T-helper 2 cell treated with Interferon-gamma antibody and Interleukin-4, amounts not matched to agents 5 μg/mL and 100 μg/mL, for 36 hours (primary cell): ENCODE data around the gene AARS2.
A peak's percentile ranks its signal among the peaks of the same experiment; 100 is the strongest.
"Not testable (repeated sequence)": the region's sequence is repeated elsewhere in the genome, so short reads cannot be mapped to it uniquely, and the experiment has no call there.

Source experiments
- DNase-seq: peaks from one replicate; pipeline ENCODE4 v3.0.0; 2021; ENCODE audit warnings: low spot score
- H3K27ac Mint-ChIP-seq: one replicate; pipeline ENCODE4 v1.8.0; 2021; ENCODE audit warnings: mild to moderate bottlenecking, mixed read lengths
- H3K27me3 Mint-ChIP-seq: one replicate; pipeline ENCODE4 v1.8.0; 2021; ENCODE audit warnings: low read depth, mixed read lengths
- H3K36me3 Mint-ChIP-seq: one replicate; pipeline ENCODE4 v1.8.0; 2021; ENCODE audit warnings: low read depth, mixed read lengths
- H3K4me1 Mint-ChIP-seq: one replicate; pipeline ENCODE4 v1.8.0; 2021; ENCODE audit warnings: low read depth, mixed read lengths
- H3K4me3 Mint-ChIP-seq: one replicate; pipeline ENCODE4 v1.8.0; 2022; ENCODE audit warnings: mild to moderate bottlenecking, moderate library complexity, mixed read lengths
- H3K9me3 Mint-ChIP-seq: one replicate; pipeline ENCODE4 v1.8.0; 2021; ENCODE audit warnings: mixed read lengths

The AARS2 gene

DNA sequence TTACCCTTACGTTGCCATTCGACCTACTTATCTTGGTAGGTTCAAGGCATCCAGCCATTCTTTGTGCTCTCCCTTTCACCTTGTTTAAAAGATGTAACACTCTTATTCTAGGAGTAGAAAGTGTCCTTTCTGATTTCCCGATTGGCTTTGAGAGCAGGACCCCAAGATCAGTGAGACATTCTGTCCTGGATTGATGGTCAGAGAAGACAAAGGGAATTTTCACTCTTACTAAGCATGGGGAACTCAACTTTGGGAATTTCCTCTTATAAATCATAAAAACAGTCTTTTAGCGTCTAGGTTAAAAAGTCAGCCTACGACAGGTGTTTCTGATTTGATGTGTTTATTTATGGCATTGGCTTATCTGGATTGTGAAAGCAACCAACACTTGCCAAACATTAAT is 2.8 kb upstream of the AARS2 start:
- no peak overlapping the region for H3K27ac Mint-ChIP-seq
- peaks cover 29% of the 10 kb centered on the region for H3K27me3 Mint-ChIP-seq

DNA sequence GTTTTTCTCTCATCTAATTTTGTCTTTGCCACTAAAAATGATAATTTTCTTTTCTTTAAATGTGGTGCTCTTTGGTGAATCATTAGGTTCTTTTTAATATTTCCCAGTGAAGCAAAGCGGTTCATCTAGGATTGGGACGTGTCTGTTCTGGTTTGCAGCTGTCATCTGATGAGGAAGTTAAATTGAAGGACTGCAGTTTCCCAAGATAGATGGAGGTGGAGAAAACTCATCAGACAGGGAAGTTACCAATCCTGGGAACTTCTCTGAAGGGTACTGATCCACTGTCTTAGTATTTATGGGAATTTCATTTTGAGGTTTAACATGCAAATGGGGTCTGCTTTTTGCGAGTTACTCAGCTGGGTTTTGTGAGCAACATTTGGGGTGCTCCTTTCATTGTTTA is 2.4 kb upstream of the AARS2 start:
- no peaks in the 10 kb centered on the region for H3K9me3 Mint-ChIP-seq
- peaks cover 10% of the 10 kb centered on the region for H3K4me1 Mint-ChIP-seq
- no peak overlapping the region for H3K27ac Mint-ChIP-seq
- H3K36me3 Mint-ChIP-seq: peaks cover 5% of the 10 kb centered on the region
- DNase-seq: no peak
- peaks cover 27% of the 10 kb centered on the region for H3K27me3 Mint-ChIP-seq
- H3K4me3 Mint-ChIP-seq: no peak overlapping the region

More for the DNA sequence above, 2.8 kb upstream of the AARS2 start:
- Mint-ChIP-seq H3K9me3 (no peaks in the 10 kb centered on the region), H3K4me1 (peaks cover 10% of the 10 kb centered on the region), H3K36me3 (peaks cover 3% of the 10 kb centered on the region), H3K4me3 (no peak overlapping the region)
- no peak for DNase-seq

DNA sequence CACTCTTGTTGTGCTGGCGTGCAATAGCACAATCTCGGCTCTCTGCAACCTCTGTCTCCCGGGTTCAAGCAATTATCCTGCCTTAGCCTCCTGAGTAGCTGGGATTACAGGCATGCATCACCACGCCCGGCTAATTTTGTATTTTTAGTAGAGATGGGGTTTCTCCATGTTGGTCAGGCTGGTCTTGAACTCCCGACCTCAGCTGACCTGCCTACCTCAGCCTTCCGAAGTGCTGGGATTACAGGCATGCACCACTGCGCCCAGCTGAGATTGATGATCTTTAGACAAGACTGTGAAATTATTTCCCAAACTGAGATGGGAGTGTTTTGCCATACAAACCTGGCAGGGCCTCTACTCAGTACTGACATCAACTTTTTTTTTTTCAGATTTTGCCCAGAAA is 1.5 kb upstream of the AARS2 start:
- not testable (repeated sequence) for DNase-seq, H3K4me1 Mint-ChIP-seq, H3K4me3 Mint-ChIP-seq, H3K9me3 Mint-ChIP-seq, H3K27ac Mint-ChIP-seq
- peaks cover 11% of the 10 kb centered on the region for H3K36me3 Mint-ChIP-seq
- H3K27me3 Mint-ChIP-seq: peaks cover 19% of the 10 kb centered on the region

DNA sequence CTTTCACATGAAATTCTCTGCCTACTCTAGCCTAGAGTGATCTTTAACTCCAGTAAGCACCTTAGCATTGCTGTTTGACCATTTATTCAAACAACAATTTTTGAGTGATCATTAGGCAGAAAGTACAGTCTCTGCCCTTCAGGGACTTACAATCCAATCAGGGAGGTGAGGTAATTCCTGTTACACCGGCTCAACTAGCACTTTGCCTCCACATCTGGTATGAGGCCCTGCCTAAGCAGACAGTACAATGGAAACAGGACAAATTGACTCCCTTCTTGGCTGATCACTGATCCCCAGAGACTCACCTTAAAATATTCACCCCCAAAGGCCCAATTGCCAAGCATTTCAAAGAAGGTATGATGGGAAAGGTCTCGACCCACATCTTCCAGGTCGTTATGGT is 1.4 kb downstream of the AARS2 start:
- peaks cover 10% of the 10 kb centered on the region for H3K4me1 Mint-ChIP-seq
- H3K36me3 Mint-ChIP-seq: peaks cover 22% of the 10 kb centered on the region
- H3K27ac Mint-ChIP-seq: peak overlapping the region; percentile 88
- H3K27me3 Mint-ChIP-seq: peaks cover 2% of the 10 kb centered on the region
- peak overlapping the region; percentile 95 for H3K4me3 Mint-ChIP-seq
- DNase-seq: no peak
- H3K9me3 Mint-ChIP-seq: no peaks in the 10 kb centered on the region

DNA sequence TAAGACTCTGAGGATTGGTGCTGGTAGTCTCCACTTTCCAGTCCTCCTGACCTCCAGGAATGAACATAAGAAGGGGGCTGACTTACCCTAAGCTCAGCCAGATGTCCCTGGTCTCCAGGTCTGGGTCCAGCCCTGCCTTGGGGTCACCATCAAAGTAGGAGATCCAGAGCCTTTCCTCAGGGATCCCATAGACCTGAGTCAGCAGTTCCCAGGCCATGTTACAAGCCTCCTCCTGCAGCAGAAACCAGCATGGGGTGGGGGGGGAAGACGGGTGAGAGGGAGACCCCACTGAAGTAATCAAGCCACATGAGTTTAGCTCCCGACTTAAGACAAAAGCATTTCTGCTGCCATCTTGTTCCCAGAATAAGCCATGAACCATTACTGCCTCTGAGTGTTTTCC is 1.8 kb downstream of the AARS2 start:
- Mint-ChIP-seq H3K27me3 (peaks cover 1% of the 10 kb centered on the region), H3K27ac (no peak overlapping the region), H3K4me1 (peaks cover 10% of the 10 kb centered on the region), H3K36me3 (peaks cover 22% of the 10 kb centered on the region), H3K4me3 (peak overlapping the region; percentile 95), H3K9me3 (no peaks in the 10 kb centered on the region)
- DNase-seq: no peak

DNA sequence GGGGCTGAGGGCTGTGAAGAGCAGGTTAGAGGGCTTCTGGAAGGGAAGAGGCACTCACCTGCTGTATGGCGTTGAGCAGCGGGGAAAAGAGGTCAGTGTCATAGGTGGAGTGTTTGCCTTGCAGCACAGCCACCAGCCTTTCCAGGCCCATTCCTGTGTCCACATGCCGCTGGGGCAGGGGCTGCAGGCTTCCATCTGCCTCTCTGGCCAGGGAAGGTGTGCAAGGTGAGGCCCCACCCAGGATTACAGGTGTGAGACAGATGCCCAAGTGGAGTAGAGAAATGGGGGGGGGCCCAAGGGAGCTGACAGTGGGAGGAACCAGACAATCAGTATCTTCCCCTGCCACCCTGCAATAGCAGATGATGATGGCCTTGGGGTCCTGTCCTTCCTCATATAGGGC is 2.9 kb downstream of the AARS2 start:
- peaks cover 30% of the 10 kb centered on the region for H3K36me3 Mint-ChIP-seq
- no peak overlapping the region for H3K27ac Mint-ChIP-seq
- peaks cover 14% of the 10 kb centered on the region for H3K4me1 Mint-ChIP-seq
- H3K9me3 Mint-ChIP-seq: no peaks in the 10 kb centered on the region
- no peak for DNase-seq
- H3K4me3 Mint-ChIP-seq: no peak overlapping the region
- no peaks in the 10 kb centered on the region for H3K27me3 Mint-ChIP-seq

DNA sequence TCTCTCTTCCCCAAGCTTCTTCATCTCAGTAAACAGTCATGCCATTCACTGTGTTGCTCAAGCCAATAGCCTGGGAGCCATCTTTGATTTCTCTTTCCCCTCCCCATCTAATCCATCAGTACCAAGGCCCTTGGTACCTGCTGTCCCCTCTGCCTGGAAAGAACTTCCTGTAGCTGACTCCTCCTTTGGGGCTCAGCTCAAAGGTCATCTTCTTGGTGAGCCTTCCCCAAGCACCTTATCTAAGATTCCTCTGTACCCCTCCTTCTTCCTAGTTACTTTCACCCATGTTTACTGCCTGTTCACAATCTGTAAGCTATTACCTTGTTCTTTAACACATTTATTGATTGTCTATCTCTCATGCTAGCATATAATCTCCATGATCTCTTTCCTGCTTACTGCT is 3.5 kb downstream of the AARS2 start:
- Mint-ChIP-seq H3K27ac (no peak overlapping the region), H3K4me3 (no peak overlapping the region), H3K4me1 (peaks cover 14% of the 10 kb centered on the region), H3K36me3 (peaks cover 31% of the 10 kb centered on the region), H3K9me3 (no peaks in the 10 kb centered on the region), H3K27me3 (no peaks in the 10 kb centered on the region)
- no peak for DNase-seq

DNA sequence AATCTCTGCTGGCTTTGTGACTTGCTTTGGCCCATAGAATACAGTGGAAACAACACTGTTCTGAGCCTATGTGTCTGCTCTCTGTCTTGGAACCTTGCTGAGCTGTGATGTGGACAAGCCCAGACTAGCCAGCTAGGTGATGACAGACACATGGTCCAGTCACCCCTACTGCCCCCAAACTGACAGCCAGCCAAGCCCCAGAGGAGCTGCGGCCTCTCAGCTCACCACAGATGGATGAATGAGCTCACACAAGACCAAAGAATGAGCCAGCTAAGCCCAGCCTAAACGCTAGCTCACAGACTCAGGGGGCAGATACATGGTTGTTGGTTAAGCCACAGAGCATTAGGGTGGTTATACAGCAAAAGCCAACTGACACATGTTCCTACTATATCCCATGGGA is 4.1 kb downstream of the AARS2 start:
- H3K4me3 Mint-ChIP-seq: no peak overlapping the region
- H3K27ac Mint-ChIP-seq: no peak overlapping the region
- peaks cover 31% of the 10 kb centered on the region for H3K36me3 Mint-ChIP-seq
- peaks cover 14% of the 10 kb centered on the region for H3K4me1 Mint-ChIP-seq
- H3K9me3 Mint-ChIP-seq: no peaks in the 10 kb centered on the region
- no peak for DNase-seq
- no peaks in the 10 kb centered on the region for H3K27me3 Mint-ChIP-seq

DNA sequence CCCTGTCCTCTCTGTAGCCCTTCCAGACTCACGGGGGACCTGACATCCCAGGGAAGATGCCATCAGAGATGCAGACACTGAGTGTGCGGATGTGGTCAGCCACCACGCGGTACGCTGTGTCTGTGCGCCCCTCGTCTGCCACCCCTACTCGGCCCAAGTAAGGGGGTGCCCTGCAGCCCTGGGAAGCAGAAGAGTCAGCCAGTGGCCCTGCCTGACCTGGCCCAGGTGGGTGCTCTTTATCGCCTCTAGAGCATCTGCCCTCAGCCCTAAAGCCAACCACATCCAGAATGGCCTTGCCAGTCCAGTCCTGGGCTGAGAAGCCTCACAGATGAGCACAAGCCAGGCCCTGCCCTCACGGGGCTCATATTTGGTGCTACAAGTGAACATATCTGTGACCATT is 5.9 kb downstream of the AARS2 start:
- Mint-ChIP-seq H3K4me3 (no peak overlapping the region), H3K27ac (no peak overlapping the region), H3K36me3 (peaks cover 41% of the 10 kb centered on the region)

DNA sequence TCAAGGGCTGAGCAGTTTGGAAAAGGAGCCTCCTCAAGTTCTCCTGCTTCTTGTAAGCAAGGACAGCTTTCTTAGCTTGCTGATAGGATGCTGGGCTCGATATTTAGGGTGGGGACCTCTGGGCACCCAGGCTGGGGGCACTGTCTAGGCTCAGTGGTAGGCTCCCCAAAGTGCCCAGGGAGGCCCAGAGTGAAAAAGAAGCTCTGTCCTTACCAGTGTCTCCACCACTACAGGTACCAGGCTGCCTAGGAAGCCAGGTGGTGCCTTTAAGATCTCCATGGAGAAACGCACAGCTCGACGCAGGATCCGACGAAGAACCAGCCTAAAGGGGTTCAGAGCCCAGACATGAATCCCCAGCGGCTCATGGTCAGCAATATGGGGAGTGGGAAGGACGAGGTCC is 6.4 kb downstream of the AARS2 start:
- Mint-ChIP-seq H3K4me1 (peaks cover 7% of the 10 kb centered on the region), H3K9me3 (no peaks in the 10 kb centered on the region), H3K27me3 (no peaks in the 10 kb centered on the region), H3K4me3 (no peak overlapping the region), H3K36me3 (peaks cover 45% of the 10 kb centered on the region), H3K27ac (no peak overlapping the region)
- DNase-seq: no peak

More for the DNA sequence above, 5.9 kb downstream of the AARS2 start:
- Mint-ChIP-seq H3K4me1 (peaks cover 12% of the 10 kb centered on the region), H3K9me3 (no peaks in the 10 kb centered on the region), H3K27me3 (no peaks in the 10 kb centered on the region)
- DNase-seq: no peak

DNA sequence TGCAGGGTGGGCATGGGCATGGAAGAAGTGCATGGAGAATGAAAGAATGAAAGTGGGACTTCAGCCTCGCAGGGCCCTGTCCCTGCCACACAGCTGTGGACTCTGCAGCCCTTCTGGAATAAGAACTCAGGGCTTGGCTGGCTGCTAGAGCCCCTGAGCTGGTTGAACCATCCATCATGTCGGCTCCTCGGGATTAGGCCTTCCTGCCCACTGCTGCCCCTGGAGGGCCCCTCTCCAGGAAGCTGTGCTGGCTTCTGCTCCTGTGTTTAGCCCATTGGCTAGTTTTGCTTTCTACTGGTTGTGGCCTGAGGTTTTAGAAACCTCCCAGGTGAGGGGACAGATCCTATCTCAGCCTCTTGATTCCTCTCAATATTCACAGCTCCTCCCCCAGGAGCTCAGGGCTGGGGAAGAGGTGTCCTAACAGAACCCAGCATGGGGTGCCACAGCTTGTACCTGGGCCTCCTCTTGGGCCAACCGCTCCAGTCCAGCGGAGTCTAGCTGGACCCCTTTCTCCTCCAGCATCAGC is 7.9 kb downstream of the AARS2 start:
- Mint-ChIP-seq H3K27me3 (no peaks in the 10 kb centered on the region), H3K9me3 (no peaks in the 10 kb centered on the region), H3K27ac (no peak overlapping the region), H3K4me3 (no peak overlapping the region), H3K4me1 (peaks cover 5% of the 10 kb centered on the region), H3K36me3 (peaks cover 50% of the 10 kb centered on the region)
- DNase-seq: no peak

DNA sequence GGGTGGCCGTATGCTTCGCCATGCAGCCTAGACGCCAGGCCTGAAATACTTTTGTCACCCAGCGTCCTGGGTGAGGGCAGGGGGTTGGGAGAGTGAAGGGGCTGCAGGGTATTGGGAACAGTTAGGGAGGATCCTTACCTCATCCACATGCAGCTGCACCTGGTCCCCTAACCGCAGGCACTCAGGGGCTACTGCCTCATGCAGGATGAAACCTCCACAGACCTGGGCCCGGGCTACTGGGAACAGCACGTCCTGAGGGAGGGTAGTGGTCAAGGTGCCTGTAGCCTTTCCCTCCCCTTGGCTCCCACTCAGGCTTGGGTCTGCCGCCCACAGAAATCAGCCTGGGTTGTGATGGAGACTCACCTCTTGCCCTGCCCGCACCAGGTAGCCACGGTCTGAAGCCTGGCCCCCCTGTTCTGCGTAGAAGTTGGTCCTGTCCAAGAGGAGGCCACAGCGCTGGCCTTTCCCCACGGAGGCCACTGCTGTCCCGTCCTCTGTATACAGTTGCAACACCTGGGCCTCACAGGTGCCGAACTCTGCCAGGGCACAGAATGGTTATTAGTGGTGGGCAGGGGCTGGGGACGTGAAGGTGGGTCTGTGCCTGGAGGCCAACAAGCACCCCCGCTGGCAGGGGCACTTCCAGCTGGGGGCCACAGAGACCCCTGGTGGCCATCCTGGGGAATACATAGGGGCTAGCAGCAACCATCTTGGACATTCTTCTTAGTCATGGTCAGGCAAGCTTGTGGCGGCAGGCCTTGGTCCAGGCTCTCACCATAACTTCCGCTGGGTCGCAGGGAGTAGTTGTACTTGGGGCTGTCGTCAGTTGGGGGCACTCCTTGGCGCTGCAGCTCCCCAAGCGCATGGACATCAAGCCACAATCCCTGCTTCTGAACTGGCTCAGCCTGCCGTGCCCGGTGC is 8.6 kb downstream of the AARS2 start:
- H3K9me3 Mint-ChIP-seq: no peaks in the 10 kb centered on the region
- H3K36me3 Mint-ChIP-seq: peaks cover 48% of the 10 kb centered on the region
- DNase-seq: peak; percentile 8
- no peak overlapping the region for H3K27ac Mint-ChIP-seq
- H3K4me1 Mint-ChIP-seq: peaks cover 5% of the 10 kb centered on the region
- no peak overlapping the region for H3K4me3 Mint-ChIP-seq
- H3K27me3 Mint-ChIP-seq: no peaks in the 10 kb centered on the region

DNA sequence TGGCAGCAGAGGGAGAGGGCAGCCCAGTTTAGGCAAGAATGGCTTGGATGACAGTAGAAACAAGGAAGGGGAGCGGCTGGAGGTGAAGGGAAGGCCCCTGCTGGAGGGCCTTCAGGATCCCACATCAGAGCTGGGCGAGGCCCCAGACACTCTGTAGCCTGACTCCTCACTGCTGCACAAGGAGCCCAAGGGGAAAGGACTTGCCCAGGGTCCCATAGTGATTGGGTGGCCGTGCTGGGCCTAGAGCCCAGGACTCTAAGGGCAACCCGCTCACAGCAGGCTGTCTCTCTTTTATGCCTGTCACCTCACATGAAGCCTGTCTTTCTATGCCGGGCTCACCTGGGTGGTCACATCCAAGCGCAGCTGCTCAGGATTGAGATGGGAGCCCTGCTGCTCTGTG is 9.3 kb downstream of the AARS2 start:
- Mint-ChIP-seq H3K4me1 (peaks cover 6% of the 10 kb centered on the region), H3K36me3 (peaks cover 49% of the 10 kb centered on the region), H3K4me3 (no peak overlapping the region), H3K9me3 (no peaks in the 10 kb centered on the region), H3K27ac (no peak overlapping the region), H3K27me3 (peaks cover 3% of the 10 kb centered on the region)
- no peak for DNase-seq

DNA sequence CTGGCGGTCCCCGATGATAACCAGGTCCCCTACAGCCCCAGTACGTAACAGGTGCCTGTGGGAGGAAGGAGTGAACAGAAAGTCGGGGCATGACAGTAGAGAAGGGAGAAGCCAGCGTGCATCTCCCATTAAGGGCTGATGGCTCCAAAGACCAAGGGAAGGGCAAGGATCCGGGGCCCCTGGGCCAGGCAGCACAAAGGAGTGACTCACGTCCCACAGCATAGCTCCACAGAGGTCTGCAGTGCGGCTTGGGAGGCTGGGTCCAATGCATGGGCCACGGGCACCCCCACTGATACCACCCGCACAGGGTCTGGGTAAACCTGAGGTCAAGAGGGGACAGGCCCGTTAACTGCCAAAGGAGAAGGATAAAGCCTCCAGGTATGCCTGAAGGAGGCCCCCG is 10.3 kb downstream of the AARS2 start:
- H3K4me3 Mint-ChIP-seq: no peak overlapping the region
- no peaks in the 10 kb centered on the region for H3K9me3 Mint-ChIP-seq
- peaks cover 11% of the 10 kb centered on the region for H3K27me3 Mint-ChIP-seq

More for the DNA sequence above, 10.3 kb downstream of the AARS2 start:
- no peak overlapping the region for H3K27ac Mint-ChIP-seq
- peaks cover 45% of the 10 kb centered on the region for H3K36me3 Mint-ChIP-seq
- DNase-seq: no peak
- H3K4me1 Mint-ChIP-seq: peaks cover 6% of the 10 kb centered on the region
